GM12864 (cell line): Measurements from ENCODE around the gene IQCE.
A peak's percentile ranks its signal among the peaks of the same experiment; 100 is the strongest.

ENCODE experiments used
- DNase-seq: peaks from one replicate; pipeline ENCODE4 v3.0.0-alpha.2; 2011; ENCODE audit warnings: low read depth
- H3K4me3 ChIP-seq: 2 replicates; pipeline ENCODE4 v1.5.1; 2011; ENCODE audit warnings: mild to moderate bottlenecking, low read depth, low read length, control low read depth
- TF ChIP-seq, protein P1 (sequence below): IDR thresholded peaks from 2 replicates; pipeline ENCODE4 v1.5.1; 2011; ENCODE audit warnings: low read depth, mild to moderate bottlenecking, moderate library complexity, low read length, control low read depth, inconsistent platforms; ENCODE audit errors: missing control alignments

Gene IQCE

DNA sequence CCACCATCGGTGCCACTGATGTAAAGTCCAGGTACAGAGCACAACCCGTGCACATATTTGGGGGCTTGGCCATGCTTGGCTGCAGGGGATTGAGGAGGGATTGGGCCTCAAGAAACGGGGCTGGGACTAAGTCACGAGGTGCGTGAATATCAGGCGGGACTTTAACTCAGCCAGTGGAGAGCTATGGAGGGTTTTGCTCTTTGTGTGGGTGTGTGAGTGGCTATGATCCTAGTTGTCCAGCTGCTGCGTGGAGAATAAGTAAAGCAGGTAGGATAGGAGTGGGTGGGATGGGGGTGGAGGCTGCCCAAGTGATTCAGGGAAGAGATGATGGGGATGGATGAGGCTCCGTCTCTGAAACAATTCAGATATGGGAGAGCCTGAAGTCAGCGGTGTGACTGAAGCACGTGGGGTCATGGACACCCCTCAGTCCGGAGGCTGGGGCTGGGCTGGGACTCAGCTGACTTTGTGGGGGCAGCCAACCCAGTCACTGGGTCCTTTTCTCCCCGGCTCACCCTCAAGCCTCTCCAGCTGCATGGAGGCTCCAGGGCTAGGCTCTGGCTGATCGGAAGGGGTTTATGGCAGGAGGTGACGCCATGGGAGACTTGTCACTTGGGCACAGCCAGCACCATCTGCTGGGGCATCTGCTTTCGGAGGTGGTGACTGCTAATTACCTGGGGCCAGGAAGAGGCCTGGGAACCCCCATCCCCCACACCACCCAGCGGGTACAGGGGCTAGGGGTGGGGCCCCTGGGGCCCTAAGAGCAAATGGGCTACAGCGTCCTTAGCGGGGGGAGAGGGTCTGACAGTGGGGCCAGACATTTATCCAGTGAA is 40.9 kb upstream of the IQCE start:
- no peak overlapping the region for H3K4me3 ChIP-seq
- TF ChIP-seq, protein P1, sequence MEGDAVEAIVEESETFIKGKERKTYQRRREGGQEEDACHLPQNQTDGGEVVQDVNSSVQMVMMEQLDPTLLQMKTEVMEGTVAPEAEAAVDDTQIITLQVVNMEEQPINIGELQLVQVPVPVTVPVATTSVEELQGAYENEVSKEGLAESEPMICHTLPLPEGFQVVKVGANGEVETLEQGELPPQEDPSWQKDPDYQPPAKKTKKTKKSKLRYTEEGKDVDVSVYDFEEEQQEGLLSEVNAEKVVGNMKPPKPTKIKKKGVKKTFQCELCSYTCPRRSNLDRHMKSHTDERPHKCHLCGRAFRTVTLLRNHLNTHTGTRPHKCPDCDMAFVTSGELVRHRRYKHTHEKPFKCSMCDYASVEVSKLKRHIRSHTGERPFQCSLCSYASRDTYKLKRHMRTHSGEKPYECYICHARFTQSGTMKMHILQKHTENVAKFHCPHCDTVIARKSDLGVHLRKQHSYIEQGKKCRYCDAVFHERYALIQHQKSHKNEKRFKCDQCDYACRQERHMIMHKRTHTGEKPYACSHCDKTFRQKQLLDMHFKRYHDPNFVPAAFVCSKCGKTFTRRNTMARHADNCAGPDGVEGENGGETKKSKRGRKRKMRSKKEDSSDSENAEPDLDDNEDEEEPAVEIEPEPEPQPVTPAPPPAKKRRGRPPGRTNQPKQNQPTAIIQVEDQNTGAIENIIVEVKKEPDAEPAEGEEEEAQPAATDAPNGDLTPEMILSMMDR, result no peak
- DNase-seq, result no peak

DNA sequence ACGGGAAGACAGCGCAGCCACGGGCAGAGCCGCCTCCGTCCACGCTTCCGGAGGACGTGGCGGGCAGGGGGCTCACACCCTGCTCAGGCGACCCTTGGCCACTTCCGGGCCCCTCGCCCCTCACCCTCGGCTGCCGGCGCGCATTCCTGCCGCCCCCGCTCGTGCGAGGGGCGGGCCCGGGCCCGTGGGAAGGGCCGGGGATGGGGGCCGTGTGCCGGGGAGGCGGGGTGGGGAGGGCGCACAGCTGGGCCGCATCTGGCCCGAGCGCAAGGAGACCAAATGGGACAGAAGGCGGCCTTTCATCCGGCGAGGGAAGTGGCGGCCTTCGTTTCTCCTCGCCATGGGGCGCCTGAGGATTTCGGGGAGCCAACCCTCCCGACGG is 40.1 kb upstream of the IQCE start:
- peak overlapping the region; percentile 56 for H3K4me3 ChIP-seq
- DNase-seq, result no peak

DNA sequence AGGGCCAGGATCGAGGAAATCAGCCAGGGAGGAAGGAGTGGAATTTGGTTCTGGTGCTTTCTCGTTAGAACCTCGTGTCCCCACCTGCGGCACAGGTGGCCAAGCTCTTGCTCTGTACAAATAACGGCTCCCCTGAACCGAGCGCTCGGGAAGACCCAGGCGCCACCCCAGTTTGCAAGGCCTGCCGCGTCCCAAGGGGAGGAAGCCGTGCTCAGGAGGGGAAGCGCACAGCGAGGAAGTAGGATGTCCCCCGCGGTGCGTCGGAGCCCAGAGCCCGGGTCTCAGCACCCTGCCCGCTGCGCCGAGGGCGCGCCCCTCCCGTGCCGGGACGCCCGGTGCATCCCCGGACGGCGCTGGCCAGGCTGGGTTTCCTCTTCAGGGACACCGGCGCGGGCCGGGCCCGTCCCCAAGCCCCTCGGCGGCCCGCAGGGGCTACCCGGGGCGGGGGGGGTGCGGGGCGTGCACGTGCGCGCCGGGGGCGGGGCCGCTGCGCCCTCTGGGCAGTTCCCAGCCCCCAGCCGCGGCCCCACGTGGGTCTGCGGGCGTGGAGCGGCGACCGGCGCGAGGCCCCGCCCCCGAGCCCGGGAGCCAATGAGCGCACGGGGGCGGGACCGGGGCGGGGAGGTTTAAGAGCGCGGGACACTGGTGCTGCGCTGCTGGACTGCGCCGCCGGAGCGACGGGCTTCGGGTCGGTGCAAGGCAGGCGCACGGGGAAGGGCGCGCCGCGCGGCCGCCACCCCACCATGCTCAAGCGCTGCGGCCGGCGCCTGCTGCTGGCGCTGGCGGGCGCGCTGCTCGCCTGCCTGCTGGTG is 39.5 kb upstream of the IQCE start, which contains the start of gene LFNG:
TSS of gene LFNG (plus strand) at position 656 of the 812 bp plus-strand sequence. CDS start at position 744, 88 bp downstream.
- peak; percentile 40 for DNase-seq
- TF ChIP-seq, protein P1, result no peak

More for the DNA sequence above, 40.1 kb upstream of the IQCE start:
- TF ChIP-seq, protein P1, result no peak

DNA sequence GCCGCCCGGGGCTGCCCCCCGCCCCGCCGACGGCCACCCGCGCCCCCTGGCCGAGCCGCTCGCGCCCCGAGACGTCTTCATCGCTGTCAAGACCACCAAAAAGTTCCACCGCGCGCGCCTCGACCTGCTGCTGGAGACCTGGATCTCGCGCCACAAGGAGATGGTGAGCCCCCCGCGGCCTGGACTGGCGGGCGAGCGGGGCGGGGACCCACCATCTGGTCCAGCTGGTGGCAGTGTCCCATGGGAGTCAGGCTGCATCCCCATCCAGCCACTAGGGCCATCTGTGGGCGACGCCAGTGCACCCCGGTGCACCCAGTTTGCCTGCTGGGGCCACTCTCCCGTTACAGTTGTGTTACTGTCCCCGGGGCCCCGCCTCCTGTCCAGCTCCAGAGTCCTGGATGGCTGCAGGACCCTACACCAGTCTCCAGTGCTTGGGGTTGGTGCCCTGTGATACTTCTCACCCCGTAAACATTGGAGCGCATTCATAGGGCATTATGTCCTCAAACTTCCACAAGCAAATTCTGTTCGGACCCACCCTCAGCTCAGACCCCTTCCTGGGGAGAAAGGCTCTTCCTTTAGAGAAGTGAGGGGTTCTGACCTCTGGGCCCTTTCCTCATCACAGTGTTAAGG is 38.5 kb upstream of the IQCE start:
- DNase-seq, result no peak
- H3K4me3 ChIP-seq, result no peak overlapping the region
- TF ChIP-seq, protein P1, result no peak

More for the DNA sequence above, 39.5 kb upstream of the IQCE start, which contains the start of gene LFNG:
- H3K4me3 ChIP-seq, result peak within 1 kb of the TSS; percentile 56

DNA sequence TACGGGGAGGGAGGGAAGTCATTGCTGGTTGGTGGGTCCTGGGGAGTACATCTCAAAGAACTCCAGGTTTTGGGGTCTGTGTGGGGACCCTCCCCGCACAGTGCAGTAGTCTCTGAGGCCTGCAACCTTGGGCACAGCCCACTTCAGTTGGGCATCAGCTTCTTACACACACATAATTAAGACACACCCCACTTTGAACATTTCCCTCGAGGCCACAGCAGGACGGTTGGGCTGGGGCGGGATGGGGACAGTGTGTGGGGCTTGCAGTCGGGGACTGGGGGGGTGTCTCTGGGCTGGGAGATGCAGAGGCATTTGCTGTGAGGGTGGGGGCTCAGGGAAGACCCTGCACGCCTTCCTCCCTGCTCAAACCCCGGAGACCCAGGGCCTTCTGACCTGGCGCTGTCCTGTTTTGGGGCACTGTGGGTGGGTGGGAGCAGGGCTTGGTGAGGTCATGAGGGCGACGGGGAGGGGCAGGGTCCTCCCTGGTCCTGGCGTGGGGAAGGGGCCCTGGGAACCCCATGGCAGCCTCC is 38.0 kb upstream of the IQCE start:
- TF ChIP-seq, protein P1, result no peak
- DNase-seq, result no peak
- H3K4me3 ChIP-seq, result no peak overlapping the region

DNA sequence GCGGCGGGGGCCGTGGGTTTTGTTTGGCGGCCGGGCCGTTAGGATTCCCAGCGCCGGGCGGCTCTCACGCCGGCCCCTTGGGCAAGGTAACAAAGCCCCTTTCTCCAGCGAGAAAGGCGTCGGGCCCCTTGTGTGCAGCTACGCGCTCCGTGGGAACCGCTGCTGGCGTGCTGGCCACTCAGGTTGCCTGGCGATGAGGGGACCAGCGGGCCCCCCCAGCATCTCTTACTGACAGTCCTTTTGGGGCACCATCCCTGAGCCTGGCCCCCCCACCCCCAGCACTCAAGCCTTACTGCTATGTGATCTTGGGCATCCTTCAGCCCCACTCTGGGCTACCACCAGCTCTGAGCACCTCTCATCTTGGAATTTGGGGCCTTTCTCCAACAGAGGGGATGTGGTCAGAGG is 37.4 kb upstream of the IQCE start:
- TF ChIP-seq, protein P1, result no peak
- no peak overlapping the region for H3K4me3 ChIP-seq
- no peak for DNase-seq
